GM15510 (cell line): ENCODE measurements around the gene CLNS1A.
A peak's percentile ranks its signal among the peaks of the same experiment; 100 is the strongest.

Experiments used
- POLR2A ChIP-seq: IDR thresholded peaks from 3 replicates; pipeline ENCODE4 v1.6.1; 2011; ENCODE audit warnings: borderline replicate concordance; ENCODE audit not compliant: insufficient read length; ENCODE audit errors: extremely low read depth

Gene CLNS1A, protein sequence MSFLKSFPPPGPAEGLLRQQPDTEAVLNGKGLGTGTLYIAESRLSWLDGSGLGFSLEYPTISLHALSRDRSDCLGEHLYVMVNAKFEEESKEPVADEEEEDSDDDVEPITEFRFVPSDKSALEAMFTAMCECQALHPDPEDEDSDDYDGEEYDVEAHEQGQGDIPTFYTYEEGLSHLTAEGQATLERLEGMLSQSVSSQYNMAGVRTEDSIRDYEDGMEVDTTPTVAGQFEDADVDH

DNA sequence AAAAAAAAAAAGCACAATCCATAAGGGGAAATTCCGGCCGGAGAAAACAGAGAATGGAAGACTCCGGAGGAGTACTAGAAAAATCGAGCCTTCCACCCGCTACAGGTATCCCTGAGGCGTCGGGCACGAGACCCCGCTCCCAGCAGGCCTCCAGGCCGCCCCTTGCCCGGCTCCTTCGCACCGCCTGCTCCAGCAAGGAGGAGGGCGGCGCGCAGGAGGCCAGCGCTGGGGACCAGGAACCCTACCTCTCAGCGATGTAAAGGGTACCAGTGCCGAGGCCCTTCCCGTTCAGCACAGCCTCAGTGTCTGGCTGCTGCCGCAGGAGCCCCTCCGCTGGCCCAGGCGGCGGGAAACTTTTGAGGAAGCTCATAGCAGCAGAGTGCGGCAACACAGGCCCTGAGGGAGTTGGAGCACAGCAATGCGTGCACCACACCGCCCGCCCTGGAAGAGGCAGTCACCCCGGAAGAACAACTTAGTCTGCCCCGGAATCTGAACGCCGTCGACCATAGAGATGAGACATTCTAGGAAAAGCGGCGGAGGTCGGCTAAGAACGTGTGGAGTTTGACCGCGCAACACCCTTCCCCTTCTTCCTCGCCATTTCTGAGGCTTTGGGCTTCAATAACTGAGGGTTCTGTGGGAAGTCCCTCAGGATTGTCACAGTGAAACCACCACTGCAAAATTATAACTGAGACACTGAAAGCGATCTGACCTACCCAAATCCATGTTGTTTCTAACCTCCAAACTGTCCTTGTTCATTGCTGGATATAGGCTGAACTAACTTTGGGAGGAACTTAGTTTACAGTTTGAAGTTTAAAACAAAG is at the start of gene CLNS1A:
Gene CLNS1A, minus strand, starts transcription at position 450 of the 821 bp plus-strand sequence. Its CDS starts 80 bp downstream, at position 370.
- peak; percentile 89 for TF ChIP-seq POLR2A

DNA sequence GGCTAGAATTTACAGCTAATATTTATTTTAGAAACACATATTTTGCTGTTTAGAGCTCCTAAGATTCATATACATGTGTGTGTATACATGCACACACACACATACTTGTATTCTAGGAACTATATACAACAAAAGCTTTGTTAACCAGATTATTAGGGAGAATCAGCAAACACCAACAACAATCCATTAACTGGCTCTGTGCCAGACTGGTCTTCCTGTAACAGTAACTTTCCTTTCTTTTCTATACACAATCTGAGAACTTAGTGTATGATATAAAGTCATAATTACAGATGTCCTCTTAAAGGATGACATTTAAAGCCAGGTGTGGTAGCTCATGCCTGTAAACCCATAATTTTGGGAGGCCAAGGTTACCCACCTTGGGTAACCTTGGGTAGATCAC is 49.5 kb upstream of the CLNS1A start:
- TF ChIP-seq POLR2A = no peak

DNA sequence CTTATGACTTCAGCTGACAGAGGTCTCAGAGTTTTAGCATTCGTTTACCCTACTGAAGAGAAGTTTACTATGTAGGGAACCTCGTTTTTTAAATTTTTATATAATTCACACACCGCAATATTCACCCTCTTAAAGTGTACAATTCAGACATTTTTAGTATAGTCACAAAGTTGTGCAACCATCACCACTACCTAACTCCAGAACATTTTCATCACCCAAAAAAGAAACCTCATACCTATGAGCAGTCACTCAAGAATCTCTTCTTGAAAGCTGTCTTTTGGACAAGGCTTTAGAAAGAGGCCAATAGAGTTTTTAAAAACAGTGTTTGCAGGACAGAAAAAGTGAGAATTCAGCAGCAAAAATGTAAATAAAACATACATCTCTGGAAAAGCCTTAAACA is 39.5 kb upstream of the CLNS1A start:
- TF ChIP-seq POLR2A = no peak

DNA sequence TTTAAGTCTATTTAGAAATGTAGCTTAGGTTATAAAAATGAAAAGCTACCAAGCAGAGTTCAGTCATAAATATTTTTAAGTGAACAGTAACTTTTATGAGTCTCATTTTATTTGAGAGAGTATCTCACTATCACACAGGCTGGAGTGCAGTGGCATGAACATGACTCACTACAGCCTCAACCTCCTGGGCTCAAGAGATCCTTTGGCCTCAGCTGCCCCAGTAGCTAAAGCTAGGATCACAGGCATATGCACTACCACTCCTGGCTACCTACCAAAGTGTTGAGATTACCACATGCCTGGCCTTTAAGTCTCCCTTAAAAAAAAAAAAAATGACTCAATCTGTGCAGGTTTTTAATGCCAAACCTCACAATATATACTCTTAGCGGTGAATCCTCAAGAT is 34.7 kb upstream of the CLNS1A start:
- TF ChIP-seq POLR2A = no peak

DNA sequence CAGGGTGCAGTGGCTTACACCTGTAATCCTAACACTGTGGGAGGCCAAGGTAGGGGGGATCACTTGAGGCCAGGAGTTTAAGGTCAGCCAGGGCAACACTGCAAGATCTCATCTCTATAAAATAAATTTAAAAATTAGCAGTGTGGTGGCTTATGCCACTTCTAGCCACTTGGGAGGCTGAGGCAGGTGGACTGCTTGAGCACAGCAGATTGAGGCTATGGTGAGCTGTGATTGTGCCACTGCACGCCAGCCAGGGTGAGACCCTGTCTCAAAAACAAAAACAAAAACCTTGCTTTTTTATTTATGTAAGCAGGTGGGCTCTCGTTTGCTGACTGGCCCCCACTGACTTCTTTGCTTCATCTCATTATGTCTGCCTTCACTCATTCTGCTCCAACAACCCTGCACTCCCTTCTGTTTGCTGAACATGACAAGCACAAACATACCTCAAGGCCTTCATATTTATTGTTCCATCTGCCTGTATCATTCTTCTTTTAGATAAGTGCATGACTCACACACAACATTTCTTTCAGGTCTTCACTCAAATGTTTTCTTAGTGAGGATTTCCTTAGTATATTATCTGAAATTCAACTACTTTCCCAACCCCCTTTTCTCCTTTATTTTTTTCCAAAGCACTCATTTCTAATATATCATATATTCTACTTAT is 32.4 kb upstream of the CLNS1A start:
- no peak for TF ChIP-seq POLR2A

DNA sequence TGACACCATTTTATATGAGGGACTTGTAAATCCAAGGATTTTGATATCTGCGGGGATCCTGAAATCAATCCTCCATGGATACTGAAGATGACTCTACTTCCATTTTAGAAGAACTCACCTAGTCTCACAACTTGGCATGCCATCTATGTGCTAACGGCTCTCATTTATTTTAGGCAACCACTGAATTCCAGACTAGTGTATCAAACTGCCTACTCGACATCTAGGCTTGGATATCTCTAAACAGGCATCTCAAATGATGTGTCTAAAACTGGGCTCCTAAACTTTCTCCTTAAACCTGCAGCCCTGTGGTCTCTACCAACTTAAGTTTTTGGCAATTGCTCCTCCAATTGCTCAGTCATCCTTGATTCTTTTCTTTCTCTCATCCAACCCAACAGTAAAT is 31.2 kb upstream of the CLNS1A start:
- TF ChIP-seq POLR2A = no peak

DNA sequence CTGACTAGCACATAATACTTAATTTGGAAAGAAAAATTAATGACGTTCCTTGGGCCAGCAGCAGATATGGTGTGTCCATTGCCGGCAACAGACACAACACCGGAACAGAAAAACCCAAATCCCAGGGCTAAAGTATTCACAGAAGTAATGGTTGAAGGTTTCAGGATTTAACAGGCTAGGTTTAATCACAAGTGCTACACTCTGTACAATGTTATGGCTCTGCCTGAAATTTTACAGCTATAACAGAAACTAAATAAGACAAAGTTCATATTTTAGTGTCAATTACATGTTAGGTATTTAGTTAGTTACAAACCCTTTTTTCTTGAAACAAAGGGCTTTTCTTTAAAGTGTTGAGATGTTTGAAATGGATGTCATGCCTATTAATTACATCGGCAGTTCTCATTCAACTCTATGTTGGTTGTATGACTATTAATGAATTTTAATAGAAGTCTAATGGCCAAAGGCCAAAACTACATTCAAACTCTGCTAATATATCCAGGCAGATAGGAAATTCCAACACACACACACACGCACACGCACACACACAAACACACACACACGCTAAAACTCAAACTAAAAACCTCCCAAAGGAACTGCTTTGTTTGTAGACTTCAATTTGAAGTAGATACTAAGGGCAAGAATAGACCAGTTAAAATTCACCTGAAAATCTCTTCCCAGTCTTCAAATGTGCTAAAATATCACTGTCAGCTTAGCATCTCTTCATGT is 27.8 kb upstream of the CLNS1A start:
- TF ChIP-seq POLR2A = no peak

DNA sequence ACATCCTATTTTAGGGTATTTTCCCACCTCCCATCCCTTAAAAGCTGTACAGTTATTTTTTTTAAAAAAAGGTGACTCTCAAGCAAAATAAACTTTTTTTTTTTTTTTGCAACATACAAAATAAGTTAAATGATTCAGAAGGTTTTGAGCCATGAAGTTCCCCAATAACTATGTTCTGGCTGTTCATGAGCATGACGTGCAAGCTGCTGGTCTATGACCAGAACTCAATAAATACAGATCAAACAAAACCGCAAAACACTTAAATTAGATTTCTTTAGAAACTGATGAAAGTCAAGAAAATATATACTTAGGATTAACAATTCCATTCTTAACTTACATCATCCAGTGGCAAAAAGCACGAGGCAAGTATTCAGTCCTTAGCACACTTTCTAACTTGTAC is 24.1 kb upstream of the CLNS1A start:
- TF ChIP-seq POLR2A = no peak

DNA sequence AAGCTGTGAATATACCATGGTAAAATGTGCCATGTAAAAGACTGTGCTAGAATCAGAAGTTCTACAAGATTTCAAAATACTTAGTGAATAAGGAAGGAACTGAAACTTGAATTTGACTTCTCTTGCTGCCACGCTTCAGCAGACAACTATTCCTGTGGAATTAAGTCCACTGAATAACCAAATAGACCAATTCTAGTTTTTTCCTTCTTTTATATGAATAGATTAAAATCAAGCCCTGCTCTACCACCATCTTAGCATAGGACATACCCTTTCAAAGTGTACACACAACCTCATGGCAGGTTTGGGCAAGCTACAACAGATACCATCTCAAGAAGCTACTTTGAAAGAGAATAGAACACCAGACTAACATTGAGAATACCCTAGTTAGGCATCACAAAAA is 23.4 kb upstream of the CLNS1A start:
- no peak for TF ChIP-seq POLR2A

DNA sequence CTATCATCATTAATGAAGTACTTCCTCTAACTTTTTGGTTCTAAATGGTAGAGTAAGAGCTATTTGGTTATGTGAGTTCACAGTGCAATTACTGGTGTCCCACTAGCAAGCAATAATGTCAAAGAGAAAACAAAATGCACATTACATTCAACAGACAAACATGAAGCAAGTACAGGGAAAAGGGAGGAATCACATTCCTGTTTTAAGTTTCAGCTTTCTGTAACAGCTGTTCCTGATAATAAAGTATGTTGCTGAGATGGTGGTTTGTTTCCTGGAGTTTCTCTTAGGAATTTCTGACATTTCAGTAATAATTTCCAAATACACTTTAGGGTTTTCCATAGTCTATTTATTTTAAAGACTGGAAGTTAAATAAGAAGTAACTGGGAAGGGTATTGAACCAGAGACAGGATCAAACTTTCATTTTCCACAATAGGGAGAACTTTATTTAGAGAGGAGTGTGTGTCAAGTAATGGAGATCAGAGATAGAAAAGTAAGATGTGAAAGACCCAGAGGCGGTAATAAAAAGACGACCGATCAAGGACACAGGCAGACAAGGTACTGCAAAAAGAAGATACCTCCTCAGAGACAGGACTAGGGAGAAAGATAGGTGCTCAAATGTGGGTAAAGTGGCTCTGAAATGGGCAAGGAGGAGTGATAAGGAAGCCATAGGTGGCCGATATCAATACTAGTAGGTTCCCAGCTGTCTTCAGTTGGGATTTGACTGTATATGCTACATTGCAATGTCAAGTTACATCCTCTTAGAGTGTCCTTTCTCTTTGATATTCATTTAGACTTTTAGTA is 20.8 kb upstream of the CLNS1A start:
- TF ChIP-seq POLR2A = no peak

DNA sequence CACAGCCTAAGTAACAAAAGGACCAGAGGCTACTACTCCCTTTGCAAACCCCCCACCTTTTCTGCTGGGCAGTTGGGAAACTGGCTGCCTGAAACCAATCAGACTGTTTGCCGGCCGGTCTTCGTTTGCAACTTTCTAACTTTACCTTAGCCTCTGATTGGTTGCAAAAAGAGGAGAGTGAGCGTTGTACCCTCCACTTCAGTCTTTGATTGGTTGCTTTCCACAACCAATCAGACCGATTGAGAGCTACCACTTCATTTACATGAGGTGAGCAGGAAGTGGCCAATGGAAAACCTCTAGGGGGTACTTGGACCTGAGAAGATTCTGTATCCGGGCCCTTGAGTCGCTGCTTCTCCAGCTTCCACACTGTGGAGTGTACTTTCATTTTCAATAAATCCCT is 18.8 kb upstream of the CLNS1A start:
- no peak for TF ChIP-seq POLR2A

DNA sequence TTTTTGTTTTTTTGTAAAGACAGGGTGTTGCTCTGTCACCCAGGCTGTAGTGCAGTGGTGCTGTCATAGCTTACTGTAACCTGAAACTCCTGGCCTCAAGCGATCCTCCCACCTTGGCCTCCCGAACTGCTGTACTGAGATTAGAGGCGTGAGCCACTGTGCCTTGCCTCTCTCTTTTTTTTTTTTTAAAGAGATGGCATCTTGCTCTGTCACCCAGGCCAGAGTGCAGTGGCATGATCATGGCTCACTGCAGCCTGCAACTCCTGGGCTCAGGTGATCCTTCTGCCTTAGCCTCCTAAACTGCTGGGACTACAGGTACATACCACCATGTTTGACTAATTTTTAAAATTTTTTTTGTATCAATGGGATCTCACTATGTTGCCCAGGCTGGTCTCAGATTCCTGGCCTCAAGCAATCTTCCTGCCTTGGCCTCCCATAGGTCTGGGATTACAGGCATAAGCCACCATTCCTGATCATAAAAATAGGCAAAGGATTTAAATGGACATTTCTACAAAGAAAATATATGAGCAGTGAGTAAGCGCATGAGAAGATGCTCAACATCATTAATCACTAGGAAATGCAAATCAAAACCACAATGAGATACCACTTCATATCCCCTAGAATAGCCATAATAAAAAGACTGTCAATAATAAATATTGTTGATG is 17.3 kb upstream of the CLNS1A start:
- TF ChIP-seq POLR2A = no peak

DNA sequence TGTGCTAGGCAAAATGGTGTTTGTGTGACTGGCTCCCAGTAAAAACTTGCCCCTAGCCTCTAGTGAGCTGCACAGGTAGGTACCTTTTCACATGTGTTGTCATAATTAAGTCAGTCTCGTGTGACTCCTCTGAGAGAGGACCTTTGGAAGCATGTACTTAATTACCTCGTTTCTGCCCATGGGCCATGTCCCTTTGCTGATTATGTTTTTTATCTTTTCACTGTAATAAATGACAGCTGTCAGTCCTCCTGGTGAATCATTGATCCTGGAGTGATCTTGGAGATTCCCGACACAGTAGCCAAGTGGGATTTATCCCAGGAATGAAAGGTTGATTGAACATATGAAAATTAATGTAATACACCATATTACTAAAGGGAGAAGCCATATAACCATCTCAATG is 12.5 kb upstream of the CLNS1A start:
- no peak for TF ChIP-seq POLR2A
